Measurements from ENCODE around the gene INTS6.

- no peak for TF ChIP-seq POLR2AphosphoS5 (IDR thresholded peaks at IDR 0.05)
- no peak for TF ChIP-seq POLR2A (IDR thresholded peaks at IDR 0.05; ENCODE audit: low read depth)
- TF ChIP-seq CTCF (IDR thresholded peaks at IDR 0.05): no peak
Measured at GRCh38 chr13:51479199-51479523, 26.3 kb upstream of the INTS6 start.

Data from esophagus muscularis mucosa (tissue), 3 donors.